ENCODE results near the gene SLC7A14. TPM values are rescaled to one million over a fixed set of nuclear protein-coding genes. Genes with fewer than 3 reads are reported as not detected.
A peak's percentile ranks its signal among the peaks of the same experiment; 100 is the strongest.

The SLC7A14 gene
- total and polyA plus RNA-seq, 7 experiments from 2014 or later = not detected

DNA sequence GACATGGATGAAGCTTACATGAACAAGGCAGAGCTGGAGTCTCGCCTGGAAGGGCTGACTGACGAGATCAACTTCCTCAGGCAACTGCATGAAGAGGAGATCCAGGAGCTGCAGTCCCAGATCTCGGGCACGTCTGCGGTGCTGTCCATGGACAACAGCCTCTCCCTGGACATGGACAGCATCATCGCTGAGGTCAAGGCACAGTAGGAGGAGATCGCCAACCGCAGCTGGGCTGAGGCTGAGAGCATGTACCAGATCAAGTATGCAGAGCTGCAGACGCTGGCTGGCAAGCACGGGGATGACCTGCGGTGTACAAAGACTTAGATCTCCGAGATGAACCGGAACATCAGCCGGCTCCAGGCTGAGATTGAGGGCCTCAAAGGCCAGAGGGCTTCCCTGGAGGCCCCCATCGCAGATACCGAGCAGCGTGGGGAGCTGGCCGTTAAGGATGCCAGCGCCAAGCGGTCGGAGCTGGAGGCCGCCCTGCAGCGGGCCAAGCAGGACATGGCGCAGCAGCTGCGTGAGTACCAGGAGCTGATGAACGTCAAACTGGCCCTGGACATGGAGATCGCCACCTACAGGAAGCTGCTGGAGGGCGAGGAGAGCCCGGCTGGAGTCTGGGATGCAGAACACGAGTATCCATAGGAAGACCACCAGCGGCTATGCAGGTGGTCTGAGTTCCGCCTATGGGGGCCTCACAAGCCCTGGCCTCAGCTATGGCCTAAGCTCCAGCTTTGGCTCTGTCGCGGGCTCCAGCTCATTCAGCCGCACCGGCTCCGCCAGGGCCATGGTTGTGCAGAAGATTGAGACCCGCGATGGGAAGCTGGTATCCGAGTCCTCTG lies 89.6 kb downstream of the SLC7A14 start:
- no peaks in the 10 kb centered on the region for H3K4me1 Mint-ChIP-seq
- peak overlapping the region in 1 of 9 donors; percentile 63 for H3K27ac Mint-ChIP-seq
- Histone ChIP-seq H3K9me3 (ENCODE audit: control insufficient read depth in 2 of 3, low read length in 3 of 3) (no peaks in the 10 kb centered on the region), H3K27ac (ENCODE audit: low read depth, low read length) (no peak overlapping the region), H3K27me3 (ENCODE audit: control insufficient read depth in 2 of 2, insufficient read depth in 2 of 2, low read length in 2 of 2) (no peaks in the 10 kb centered on the region), H3K4me3 (ENCODE audit: low read length) (no peak overlapping the region), H3K4me1 (ENCODE audit: control insufficient read depth in 2 of 2, insufficient read depth in 2 of 2, low read length in 2 of 2) (no peaks in the 10 kb centered on the region), H3K36me3 (ENCODE audit: control insufficient read depth in 2 of 3, insufficient read depth in 3 of 3, low read length in 3 of 3) (no peaks in the 10 kb centered on the region)
- intact Hi-C loops (cut with micrococcal nuclease) = no loop called here
- H3K9me3 Mint-ChIP-seq = no peaks in the 10 kb centered on the region
- POLR2A ChIA-PET = no interaction called here
- no peak overlapping the region for H3K4me3 Mint-ChIP-seq
- H3K27me3 Mint-ChIP-seq = peaks cover 6 to 9% (median 9%) of the 10 kb centered on the region in 5 donors
- CTCF ChIA-PET = no interaction called here
- no peak for DNase-seq
- no peaks in the 10 kb centered on the region for H3K36me3 Mint-ChIP-seq
- ATAC-seq = no peak

DNA sequence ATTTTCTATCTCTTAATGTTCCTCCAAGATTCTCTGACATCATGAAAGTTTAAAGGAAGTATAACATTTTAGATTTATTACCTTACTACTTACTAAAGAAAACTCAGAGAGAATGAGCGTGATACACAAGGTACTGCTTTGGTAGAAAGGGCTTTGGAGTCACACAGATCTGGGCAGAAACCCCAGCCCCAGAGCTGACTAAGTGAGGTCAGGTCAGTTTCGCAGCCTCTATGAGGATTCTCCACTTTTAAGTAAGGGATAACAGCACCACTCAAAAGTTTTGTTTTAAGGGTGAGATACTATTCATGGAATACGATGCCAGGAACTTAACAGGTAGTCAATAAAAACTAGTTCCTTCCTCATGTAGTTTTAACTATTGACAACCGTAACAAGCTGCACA lies 91.1 kb downstream of the SLC7A14 start:
- Histone ChIP-seq H3K27me3 (ENCODE audit: control insufficient read depth in 2 of 2, insufficient read depth in 2 of 2, low read length in 2 of 2) (no peaks in the 10 kb centered on the region), H3K9me3 (ENCODE audit: control insufficient read depth in 2 of 3, low read length in 3 of 3) (no peaks in the 10 kb centered on the region), H3K4me1 (ENCODE audit: control insufficient read depth in 2 of 2, insufficient read depth in 2 of 2, low read length in 2 of 2) (no peaks in the 10 kb centered on the region), H3K36me3 (ENCODE audit: control insufficient read depth in 2 of 3, insufficient read depth in 3 of 3, low read length in 3 of 3) (no peaks in the 10 kb centered on the region), H3K27ac (ENCODE audit: low read depth, low read length) (no peak overlapping the region), H3K4me3 (ENCODE audit: low read length) (no peak overlapping the region)
- Mint-ChIP-seq H3K4me1 (no peaks in the 10 kb centered on the region), H3K27ac (no peak overlapping the region), H3K36me3 (no peaks in the 10 kb centered on the region), H3K27me3 (peaks cover 2 to 9% (median 6%) of the 10 kb centered on the region in 5 donors), H3K4me3 (no peak overlapping the region), H3K9me3 (no peaks in the 10 kb centered on the region)
- POLR2A ChIA-PET = no interaction called here
- ATAC-seq (no peak), DNase-seq (no peak)
- intact Hi-C loops (cut with micrococcal nuclease) = no loop called here
- CTCF ChIA-PET = no interaction called here

DNA sequence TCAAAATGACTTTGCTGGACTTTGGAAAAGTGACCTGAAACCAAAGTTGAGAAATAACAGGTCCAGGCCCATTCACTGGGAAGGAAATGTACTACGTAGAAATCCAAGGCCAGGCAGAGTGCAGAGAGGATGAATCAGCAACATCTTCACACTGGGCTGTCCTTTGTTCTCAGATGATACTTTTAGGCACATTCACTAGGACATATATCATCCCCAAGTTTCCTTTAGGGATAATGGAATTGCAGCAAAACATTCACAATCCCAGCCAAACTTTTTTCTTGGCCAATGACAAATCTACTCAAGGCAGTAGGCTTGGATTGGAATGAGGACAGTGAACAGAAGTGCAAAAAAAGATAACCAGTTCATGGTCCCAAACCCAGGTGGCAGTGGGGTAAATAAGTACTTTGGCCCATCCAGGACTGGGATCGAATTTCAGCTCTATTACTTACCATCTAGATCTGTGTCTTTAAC lies 92.1 kb downstream of the SLC7A14 start:
- Mint-ChIP-seq H3K27ac (no peak overlapping the region), H3K4me3 (no peak overlapping the region), H3K4me1 (no peaks in the 10 kb centered on the region), H3K27me3 (peaks cover 0 to 9% (median 6%) of the 10 kb centered on the region in 5 donors), H3K9me3 (no peaks in the 10 kb centered on the region), H3K36me3 (no peaks in the 10 kb centered on the region)
- Histone ChIP-seq H3K9me3 (ENCODE audit: control insufficient read depth in 2 of 3, low read length in 3 of 3) (no peaks in the 10 kb centered on the region), H3K4me1 (ENCODE audit: control insufficient read depth in 2 of 2, insufficient read depth in 2 of 2, low read length in 2 of 2) (no peaks in the 10 kb centered on the region), H3K4me3 (ENCODE audit: low read length) (no peak overlapping the region), H3K27ac (ENCODE audit: low read depth, low read length) (no peak overlapping the region), H3K36me3 (ENCODE audit: control insufficient read depth in 2 of 3, insufficient read depth in 3 of 3, low read length in 3 of 3) (no peaks in the 10 kb centered on the region), H3K27me3 (ENCODE audit: control insufficient read depth in 2 of 2, insufficient read depth in 2 of 2, low read length in 2 of 2) (no peaks in the 10 kb centered on the region)
- POLR2A ChIA-PET = no interaction called here
- no peak for DNase-seq
- CTCF ChIA-PET = no interaction called here
- intact Hi-C loops (cut with micrococcal nuclease) = no loop called here
- ATAC-seq = no peak

DNA sequence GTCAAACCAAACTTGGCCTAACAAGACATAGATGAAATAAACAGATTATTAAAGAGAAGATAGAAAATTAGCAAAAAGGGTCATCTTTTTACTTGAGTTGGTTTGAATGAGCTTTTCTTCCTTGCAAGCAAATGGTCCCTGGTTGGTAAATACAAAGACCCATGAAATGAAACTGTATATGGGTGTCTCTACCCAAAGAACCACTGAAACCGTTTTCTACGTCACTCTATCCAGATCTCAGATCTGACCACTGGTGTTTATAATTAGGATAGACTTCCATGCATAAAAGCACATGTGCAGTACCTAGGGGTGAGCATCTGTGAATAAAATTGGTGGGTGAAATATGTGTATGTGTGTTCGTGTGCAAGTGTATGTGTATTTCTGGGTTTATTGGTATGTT lies 94.0 kb downstream of the SLC7A14 start:
- H3K27me3 ChIP-seq (ENCODE audit: control insufficient read depth in 2 of 2, insufficient read depth in 2 of 2, low read length in 2 of 2) = no peaks in the 10 kb centered on the region
- H3K27ac ChIP-seq (ENCODE audit: low read depth, low read length) = no peak overlapping the region
- no peaks in the 10 kb centered on the region for H3K9me3 ChIP-seq (ENCODE audit: control insufficient read depth in 2 of 3, low read length in 3 of 3)
- H3K4me3 ChIP-seq (ENCODE audit: low read length) = no peak overlapping the region
- Mint-ChIP-seq H3K36me3 (no peaks in the 10 kb centered on the region), H3K9me3 (no peaks in the 10 kb centered on the region), H3K27ac (no peak overlapping the region), H3K4me1 (no peaks in the 10 kb centered on the region), H3K4me3 (no peak overlapping the region), H3K27me3 (peaks cover 4 to 9% (median 6%) of the 10 kb centered on the region in 5 donors)
- DNase-seq (no peak), ATAC-seq (no peak)
- H3K36me3 ChIP-seq (ENCODE audit: control insufficient read depth in 2 of 3, insufficient read depth in 3 of 3, low read length in 3 of 3) = no peaks in the 10 kb centered on the region
- CTCF ChIA-PET = no interaction called here
- no peaks in the 10 kb centered on the region for H3K4me1 ChIP-seq (ENCODE audit: control insufficient read depth in 2 of 2, insufficient read depth in 2 of 2, low read length in 2 of 2)
- intact Hi-C loops (cut with micrococcal nuclease) = no loop called here
- POLR2A ChIA-PET = no interaction called here

DNA sequence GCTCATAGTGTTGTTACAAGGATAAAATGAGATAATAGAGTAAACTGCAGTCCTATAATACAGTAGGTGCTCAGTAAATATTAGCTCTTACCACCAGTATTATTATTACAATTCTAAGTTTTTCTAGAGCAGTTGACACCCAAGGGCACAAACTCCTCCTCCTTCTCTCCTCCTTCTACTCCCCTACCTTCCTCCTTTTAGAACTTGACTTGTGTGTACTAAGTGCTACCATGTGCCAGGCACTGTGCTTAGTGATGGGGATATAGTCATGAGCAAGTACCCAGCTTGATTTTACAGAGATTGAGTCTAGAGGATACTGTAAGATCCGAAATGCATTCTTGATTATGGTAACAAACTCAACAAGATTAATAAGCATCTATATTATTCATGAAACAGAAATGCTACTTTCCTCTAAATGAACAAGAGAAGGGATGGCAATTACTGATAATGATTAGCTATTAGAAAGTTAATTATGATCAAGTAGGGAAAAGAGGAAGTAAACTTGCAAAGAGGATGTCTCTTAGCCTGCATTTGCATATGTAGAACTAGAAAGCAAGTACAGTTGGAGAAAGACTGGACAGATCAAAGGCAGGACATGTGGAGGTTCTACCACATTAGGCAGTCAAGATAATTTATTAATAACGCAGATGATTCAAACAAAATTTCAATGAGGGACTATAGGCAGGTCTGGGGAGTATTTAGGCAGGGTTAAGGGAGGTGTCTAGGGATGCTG lies 94.9 kb downstream of the SLC7A14 start:
- intact Hi-C loops (cut with micrococcal nuclease) = no loop called here
- ATAC-seq = no peak
- H3K4me1 Mint-ChIP-seq = no peaks in the 10 kb centered on the region
- H3K27ac ChIP-seq (ENCODE audit: low read depth, low read length) = no peak overlapping the region
- no peak for DNase-seq
- H3K27me3 Mint-ChIP-seq = peaks cover 6 to 14% (median 8%) of the 10 kb centered on the region in 5 donors
- H3K27me3 ChIP-seq (ENCODE audit: control insufficient read depth in 2 of 2, insufficient read depth in 2 of 2, low read length in 2 of 2) = no peaks in the 10 kb centered on the region
- no peak overlapping the region for H3K4me3 Mint-ChIP-seq
- CTCF ChIA-PET = interaction anchor here (1.1 kb wide), 1 partner anchor 11 kb away, joined by 4 read pairs; no protein-coding TSS in a partner anchor
- H3K4me3 ChIP-seq (ENCODE audit: low read length) = no peak overlapping the region
- no peak overlapping the region for H3K27ac Mint-ChIP-seq
- H3K9me3 ChIP-seq (ENCODE audit: control insufficient read depth in 2 of 3, low read length in 3 of 3) = no peaks in the 10 kb centered on the region
- no peaks in the 10 kb centered on the region for H3K36me3 ChIP-seq (ENCODE audit: control insufficient read depth in 2 of 3, insufficient read depth in 3 of 3, low read length in 3 of 3)
- no peaks in the 10 kb centered on the region for H3K36me3 Mint-ChIP-seq
- POLR2A ChIA-PET = no interaction called here
- H3K9me3 Mint-ChIP-seq = no peaks in the 10 kb centered on the region
- H3K4me1 ChIP-seq (ENCODE audit: control insufficient read depth in 2 of 2, insufficient read depth in 2 of 2, low read length in 2 of 2) = no peaks in the 10 kb centered on the region

DNA sequence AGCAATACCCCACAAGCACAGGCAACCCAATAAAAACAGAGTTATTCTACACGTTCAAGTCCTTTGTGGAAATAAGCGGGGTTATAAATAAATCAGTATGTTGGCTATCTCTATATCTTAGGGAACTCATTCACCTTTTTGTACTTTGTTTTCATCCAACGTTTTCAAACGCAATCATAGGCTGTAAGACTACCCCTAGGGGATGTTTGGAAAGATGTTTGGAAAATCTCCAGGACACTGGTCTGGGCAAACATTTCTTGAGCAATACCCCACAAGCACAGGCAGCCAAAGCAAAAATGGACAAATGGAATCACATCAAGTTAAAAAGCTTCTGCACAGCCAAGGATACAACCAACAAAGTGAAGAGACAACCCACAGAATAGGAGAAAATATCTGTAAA lies 97.1 kb downstream of the SLC7A14 start:
- Histone ChIP-seq H3K4me3 (ENCODE audit: low read length) (no peak overlapping the region), H3K9me3 (ENCODE audit: control insufficient read depth in 2 of 3, low read length in 3 of 3) (no peaks in the 10 kb centered on the region), H3K4me1 (ENCODE audit: control insufficient read depth in 2 of 2, insufficient read depth in 2 of 2, low read length in 2 of 2) (no peaks in the 10 kb centered on the region), H3K36me3 (ENCODE audit: control insufficient read depth in 2 of 3, insufficient read depth in 3 of 3, low read length in 3 of 3) (no peaks in the 10 kb centered on the region), H3K27me3 (ENCODE audit: control insufficient read depth in 2 of 2, insufficient read depth in 2 of 2, low read length in 2 of 2) (no peaks in the 10 kb centered on the region), H3K27ac (ENCODE audit: low read depth, low read length) (no peak overlapping the region)
- Mint-ChIP-seq H3K4me1 (no peaks in the 10 kb centered on the region), H3K27me3 (peaks cover 5 to 12% (median 10%) of the 10 kb centered on the region in 5 donors), H3K4me3 (no peak overlapping the region), H3K9me3 (no peaks in the 10 kb centered on the region), H3K36me3 (no peaks in the 10 kb centered on the region), H3K27ac (no peak overlapping the region)
- ATAC-seq = no peak
- no peak for DNase-seq
- POLR2A ChIA-PET = no interaction called here
- CTCF ChIA-PET = no interaction called here
- intact Hi-C loops (cut with micrococcal nuclease) = no loop called here
